Tibial nerve (tissue), 4 donors: ENCODE data around the gene DECR2.

Experiments used
- CTCF ChIP-seq, 5 experiments: fragments of 200-600 bp in 3 of 5; fragments of 450-650 bp in 2 of 5; sonication (generic) in 3 of 5; IDR thresholded peaks; one replicate each; pipeline ENCODE4 v1.5.1; 2016 to 2019; ENCODE audit warnings: antibody characterized with exemption in 5 of 5, mild to moderate bottlenecking in 3 of 5, moderate library complexity in 2 of 5
- EP300 ChIP-seq, 2 donors: sonication (generic); formaldehyde crosslinking; IDR thresholded peaks; one replicate each; pipeline ENCODE4 v1.6.1; 2017; ENCODE audit warnings: antibody characterized with exemption in 2 of 2, mild to moderate bottlenecking in 1 of 2
- POLR2A ChIP-seq, 2 donors: fragments of 450-650 bp; IDR thresholded peaks; one replicate each; pipeline ENCODE4 v1.6.1; 2017; ENCODE audit warnings: antibody characterized with exemption in 2 of 2, mild to moderate bottlenecking in 2 of 2, moderate library complexity in 2 of 2

- TF ChIP-seq POLR2A (IDR thresholded peaks at IDR 0.05) (no peak), EP300 (IDR thresholded peaks at IDR 0.05) (no peak), CTCF (IDR thresholded peaks at IDR 0.05) (no peak)
Observed at GRCh38 chr16:404971-405486, 3.3 kb downstream of the DECR2 start.
